Fibroblast of the aortic adventitia (primary cell): ENCODE data around the gene PTPN12. TPM values are rescaled to one million over a fixed set of nuclear protein-coding genes. Genes with fewer than 3 reads are reported as not detected.
"Not testable (repeated sequence)": the region's sequence is repeated elsewhere in the genome, so short reads cannot be mapped to it uniquely, and the experiment has no call there.

Source experiments
- DNase-seq: peaks from one replicate; pipeline ENCODE4 v3.0.0-alpha.2; 2010; ENCODE audit warnings: low read depth
- H3K4me3 ChIP-seq: 2 replicates; pipeline ENCODE4 v1.5.1; 2011; ENCODE audit warnings: low read depth, mild to moderate bottlenecking, control low read depth, low read length, moderate library complexity
- CTCF ChIP-seq: IDR thresholded peaks from 2 replicates; pipeline ENCODE4 v1.5.1; 2011; ENCODE audit warnings: mild to moderate bottlenecking, low read length, control low read depth, inconsistent platforms; ENCODE audit not compliant: insufficient read depth
- total RNA-seq: library from RNA; depleted of rRNA; stranded (reverse); fragments of >200 nt; gene quantifications from 2 replicates; pipeline ENCODE4 v1.2.3, GENCODE V29; 2012; ENCODE audit warnings: low replicate concordance

Gene PTPN12
- total RNA-seq, 1 donor = 54.0 TPM

GRCh38 chr7:77529279-77529678 is 7.8 kb upstream of the PTPN12 start:
- no peak overlapping the region for H3K4me3 ChIP-seq
- TF ChIP-seq CTCF = no peak
- DNase-seq = no peak

DNA sequence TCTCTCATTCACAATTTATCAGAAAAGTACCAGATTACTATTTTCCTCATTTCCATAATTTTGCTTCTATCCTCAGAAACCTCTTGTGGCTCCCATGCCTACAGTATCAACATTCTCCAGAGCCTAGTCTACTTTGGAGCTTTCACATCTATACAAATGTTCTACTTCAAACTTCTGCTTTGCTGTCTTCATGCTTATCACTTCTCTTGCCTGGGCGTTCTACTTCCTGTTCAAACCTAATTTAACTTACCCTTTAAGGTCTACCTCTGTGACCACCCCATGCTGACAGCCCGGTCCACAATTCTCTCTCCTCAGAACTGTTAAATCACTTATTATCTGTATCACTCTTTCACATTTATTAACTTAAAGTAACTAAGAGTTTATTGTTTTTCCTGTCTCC is 6.1 kb upstream of the PTPN12 start:
- H3K4me3 ChIP-seq = no peak overlapping the region
- DNase-seq = no peak
- TF ChIP-seq CTCF = no peak

DNA sequence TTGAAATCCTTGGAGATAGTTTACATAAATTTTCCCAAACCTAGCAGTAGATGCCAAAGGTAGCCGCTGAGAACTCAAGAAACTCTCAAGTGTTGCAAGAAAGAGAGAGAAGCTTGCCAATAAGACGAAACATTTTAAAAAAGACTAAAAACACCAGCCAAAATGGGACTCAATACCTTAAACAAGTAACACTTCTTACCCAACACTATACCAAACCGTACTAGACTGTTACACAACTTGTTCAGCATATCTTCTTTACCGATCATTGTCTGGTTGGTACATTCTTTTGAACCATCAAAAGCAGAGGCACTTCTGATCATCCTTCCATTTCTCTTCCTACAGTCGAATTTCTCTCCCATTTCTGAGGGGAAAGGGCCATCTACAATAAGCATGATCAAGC is 4.8 kb upstream of the PTPN12 start:
- TF ChIP-seq CTCF = no peak
- no peak for DNase-seq
- H3K4me3 ChIP-seq = no peak overlapping the region

DNA sequence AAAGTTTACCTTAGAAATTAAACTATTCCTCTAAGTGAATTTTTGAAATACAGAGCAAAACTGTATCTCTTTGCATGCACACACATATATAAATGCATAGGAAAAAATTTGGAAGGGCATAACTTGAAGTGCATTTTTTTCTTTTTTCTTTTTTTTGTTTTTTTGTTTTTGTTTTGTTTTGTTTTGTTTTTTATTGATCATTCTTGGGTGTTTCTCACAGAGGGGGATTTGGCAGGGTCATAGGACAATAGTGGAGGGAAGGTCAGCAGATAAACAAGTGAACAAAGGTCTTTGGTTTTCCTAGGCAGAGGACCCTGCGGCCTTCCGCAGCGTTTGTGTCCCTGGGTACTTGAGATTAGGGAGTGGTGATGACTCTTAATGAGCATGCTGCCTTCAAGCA is 4.4 kb upstream of the PTPN12 start:
- not testable (repeated sequence) for H3K4me3 ChIP-seq, DNase-seq

GRCh38 chr7:77534046-77534445 is 3.0 kb upstream of the PTPN12 start:
- H3K4me3 ChIP-seq, DNase-seq: not testable (repeated sequence)

- H3K4me3 ChIP-seq = peak overlapping the region; percentile 82
- TF ChIP-seq CTCF = no peak
- no peak for DNase-seq
Observed at GRCh38 chr7:77536017-77536412, 1.1 kb upstream of the PTPN12 start.

- DNase-seq = peak; percentile 93
- H3K4me3 ChIP-seq = peak overlapping the region; percentile 82
- TF ChIP-seq CTCF = no peak
Observed at GRCh38 chr7:77536413-77537135, 521 bp upstream of the PTPN12 start.

DNA sequence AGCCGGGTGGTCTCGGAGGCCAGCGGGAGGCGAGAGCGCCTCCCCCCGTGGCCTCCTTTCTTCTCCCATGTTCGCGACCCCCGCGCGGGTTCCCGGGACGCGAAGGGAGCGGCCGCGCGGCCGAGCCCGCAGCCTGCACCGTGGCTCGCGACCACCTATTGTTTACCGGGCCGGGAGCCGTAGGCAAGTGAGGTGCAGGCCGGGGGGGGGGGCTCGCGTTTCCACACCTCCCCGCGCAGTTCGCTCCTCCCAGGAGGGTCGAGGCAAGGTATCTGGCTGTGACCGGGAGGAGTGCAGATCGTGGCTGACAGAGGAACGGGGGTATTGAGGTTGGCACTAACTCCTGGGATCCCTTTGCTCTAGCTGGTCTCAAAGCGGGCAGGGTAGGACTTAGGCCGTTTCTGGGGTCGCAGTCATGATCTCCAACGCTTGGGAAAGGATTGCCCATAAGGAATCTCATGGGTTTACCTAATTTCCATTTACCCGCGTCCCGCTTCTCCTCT is 734 bp downstream of the PTPN12 start:
- no peak for DNase-seq
- peak overlapping the region; percentile 97 for H3K4me3 ChIP-seq
- no peak for TF ChIP-seq CTCF
